NCI-H82 treated with DMSO at 0.1 percent for 48 hours (cell line): ENCODE data around the gene TCERG1L.
"Not testable (repeated sequence)": the region's sequence is repeated elsewhere in the genome, so short reads cannot be mapped to it uniquely, and the experiment has no call there.

Experiments used
- DNase-seq: peaks from one replicate; lab custom pipeline; 2025; ENCODE audit not compliant: unreplicated experiment; lab: John Stamatoyannopoulos, UW

Gene TCERG1L

GRCh38 chr10:131089150-131089549 is 222.4 kb downstream of the TCERG1L start:
- no peak for DNase-seq

- no peak for DNase-seq
Observed at GRCh38 chr10:131088619-131089018, 222.9 kb downstream of the TCERG1L start.

- DNase-seq, result no peak
Observed at GRCh38 chr10:131087464-131088215, 223.9 kb downstream of the TCERG1L start.

GRCh38 chr10:131086511-131086910 is 225.0 kb downstream of the TCERG1L start:
- no peak for DNase-seq

DNA sequence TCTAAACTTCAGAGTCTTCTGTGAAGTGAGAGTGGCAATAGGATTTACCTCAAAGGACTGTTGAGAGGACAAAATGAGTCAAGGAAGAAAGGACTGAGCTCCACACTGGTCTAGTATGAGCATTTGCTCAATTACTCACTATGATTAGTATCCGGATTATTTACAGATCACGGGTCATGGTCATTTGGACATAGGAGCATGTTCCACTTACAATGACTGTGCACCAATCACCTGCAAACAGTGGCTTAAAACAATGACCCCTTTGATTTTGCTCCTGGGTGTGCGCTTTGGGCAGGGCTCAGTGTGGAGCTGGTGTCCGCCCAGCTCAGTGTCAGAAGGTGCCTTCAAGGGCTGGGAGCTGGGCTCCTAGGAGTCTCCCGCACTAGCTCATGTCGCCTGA is 225.4 kb downstream of the TCERG1L start:
- DNase-seq, result no peak

- no peak for DNase-seq
Observed at GRCh38 chr10:131085091-131085860, 226.2 kb downstream of the TCERG1L start.

DNA sequence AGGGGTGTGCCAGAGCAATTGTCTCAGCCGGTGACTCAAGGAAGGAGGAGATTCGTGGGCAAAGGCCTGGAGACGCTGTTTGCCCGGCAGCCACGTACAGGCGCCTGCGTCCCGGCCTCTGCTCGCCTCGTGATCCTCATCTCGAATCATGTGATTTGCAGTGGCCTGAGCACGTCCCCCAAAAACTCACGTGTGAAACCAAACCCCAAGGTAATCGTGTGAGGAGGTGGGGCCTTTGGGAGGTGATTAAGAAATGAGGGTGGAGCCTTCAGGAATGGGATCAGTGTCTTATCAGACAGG is 226.8 kb downstream of the TCERG1L start:
- DNase-seq, result no peak

GRCh38 chr10:131083915-131084790 is 227.4 kb downstream of the TCERG1L start:
- no peak for DNase-seq

GRCh38 chr10:131082991-131083481 is 228.5 kb downstream of the TCERG1L start:
- no peak for DNase-seq

GRCh38 chr10:131082201-131082850 is 229.2 kb downstream of the TCERG1L start:
- no peak for DNase-seq

- no peak for DNase-seq
Observed at GRCh38 chr10:131081786-131082185, 229.7 kb downstream of the TCERG1L start.

GRCh38 chr10:131081376-131081775 is 230.1 kb downstream of the TCERG1L start:
- no peak for DNase-seq

- no peak for DNase-seq
Observed at GRCh38 chr10:131080571-131080970, 230.9 kb downstream of the TCERG1L start.

DNA sequence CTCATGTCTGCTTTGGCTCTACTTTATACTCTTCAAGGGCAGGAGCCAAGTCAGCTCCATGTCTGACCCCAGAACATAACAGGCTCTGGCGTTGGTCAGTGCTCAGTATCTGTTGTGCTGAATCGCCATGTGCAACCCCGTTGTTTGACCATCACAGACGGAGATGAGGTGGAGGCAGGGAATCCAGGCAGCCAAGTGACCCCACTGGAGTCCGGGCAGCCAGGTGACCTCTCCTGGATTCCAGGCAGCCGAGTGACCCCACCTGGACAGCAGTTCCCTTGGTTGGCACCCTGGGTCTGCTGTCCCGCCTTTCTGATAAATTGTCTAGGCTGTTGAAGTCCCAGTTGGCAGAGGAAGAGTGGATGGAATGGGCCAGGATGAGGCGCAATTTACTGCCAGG is 232.2 kb downstream of the TCERG1L start:
- no peak for DNase-seq

GRCh38 chr10:131078882-131079280 is 232.6 kb downstream of the TCERG1L start:
- not testable (repeated sequence) for DNase-seq

DNA sequence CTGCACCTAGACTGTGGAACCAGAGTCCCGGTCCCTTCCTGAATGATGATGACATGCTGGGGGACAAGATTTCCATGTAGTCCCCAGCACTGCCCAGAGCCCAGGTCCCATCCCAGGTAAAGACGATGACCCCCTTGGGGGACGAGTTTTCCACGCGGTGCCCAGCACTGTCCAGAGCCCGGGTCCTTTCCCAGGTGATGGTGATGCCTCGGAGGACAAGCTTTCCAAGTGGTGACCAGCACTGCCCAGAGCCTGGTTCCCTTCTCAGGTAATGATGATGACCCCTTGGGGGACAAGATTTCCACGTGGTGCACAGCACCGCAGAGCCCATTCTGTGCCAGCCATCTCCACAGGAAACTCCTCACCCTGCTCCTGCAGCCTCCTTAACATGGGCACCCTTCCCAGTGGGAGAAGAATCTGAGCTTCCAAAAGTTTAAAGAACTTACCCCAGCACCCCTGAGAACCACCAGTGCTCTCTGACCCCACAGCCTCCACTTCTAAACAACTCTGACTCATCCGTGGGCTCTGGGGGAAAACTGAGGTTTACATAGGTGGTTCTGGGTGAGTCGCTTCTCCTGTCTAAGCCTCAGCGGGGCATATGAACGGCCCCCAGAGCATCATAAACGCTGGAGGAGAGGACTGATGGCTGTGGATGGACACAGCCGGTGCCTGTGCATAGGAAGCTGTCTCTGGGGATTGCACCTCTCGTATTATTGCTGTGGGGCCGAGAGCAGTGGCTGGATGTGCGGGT is 233.2 kb downstream of the TCERG1L start:
- no peak for DNase-seq

DNA sequence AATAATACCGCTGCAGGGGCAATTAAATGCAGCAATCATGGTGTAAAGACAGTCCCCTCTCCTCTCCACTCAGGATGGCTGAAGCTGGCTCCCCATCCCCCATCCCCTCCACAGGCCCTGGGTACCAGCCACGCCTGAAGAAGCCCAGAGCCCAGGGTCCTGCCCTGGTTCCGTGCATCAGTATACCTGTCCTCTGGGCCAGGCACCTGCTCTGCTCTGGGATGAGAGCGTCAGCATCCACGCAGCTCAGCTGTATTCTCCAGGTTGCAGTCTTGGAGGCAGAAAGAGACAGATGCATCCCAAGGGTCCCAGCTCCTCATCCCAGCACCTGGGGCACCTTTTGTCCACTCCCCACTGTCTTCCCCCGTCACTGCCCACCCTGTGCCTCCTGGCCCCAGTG is 233.8 kb downstream of the TCERG1L start:
- DNase-seq, result no peak

DNA sequence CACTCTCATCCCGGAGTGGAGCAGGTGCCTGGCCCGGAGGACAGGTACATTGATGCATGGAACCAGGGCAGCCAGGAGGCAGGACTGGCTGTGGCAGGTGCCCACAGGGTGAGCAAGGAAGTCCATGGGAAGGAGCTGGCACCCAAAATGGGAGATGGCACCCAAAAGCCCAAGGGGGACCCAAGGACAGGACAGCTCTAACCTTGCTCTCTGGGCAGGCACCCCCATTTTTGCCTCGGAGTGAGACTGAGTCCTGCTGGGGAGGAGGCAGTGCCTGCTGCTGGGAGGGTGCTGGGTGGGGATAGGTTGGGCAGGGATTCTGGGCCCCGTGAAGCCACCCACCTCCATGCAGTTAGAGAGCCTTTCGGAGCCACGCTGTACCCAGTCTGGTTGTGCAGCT is 234.5 kb downstream of the TCERG1L start:
- no peak for DNase-seq

GRCh38 chr10:131076356-131076755 is 235.2 kb downstream of the TCERG1L start:
- no peak for DNase-seq

GRCh38 chr10:131075218-131075770 is 236.2 kb downstream of the TCERG1L start:
- DNase-seq, result no peak
